Prostate gland (tissue), 2 donors: Measurements from ENCODE around the gene TAF6L.

ENCODE experiments used
- CTCF ChIP-seq, 4 experiments: fragments of 200-600 bp in 2 of 4; fragments of 450-650 bp in 2 of 4; sonication (generic) in 2 of 4; IDR thresholded peaks; 1 replicate in 3 of 4; 2 replicates in 1 of 4; pipeline ENCODE4 v1.5.1; 2016 to 2019; ENCODE audit warnings: antibody characterized with exemption in 4 of 4, mild to moderate bottlenecking in 2 of 4, moderate library complexity in 2 of 4
- POLR2A ChIP-seq: fragments of 450-650 bp; IDR thresholded peaks from one replicate; pipeline ENCODE4 v1.6.1; 2016; ENCODE audit warnings: antibody characterized with exemption, mild to moderate bottlenecking

- TF ChIP-seq POLR2A (no peak), CTCF (IDR thresholded peaks at IDR 0.05) (no peak)
These were observed 23.6 kb upstream of the TAF6L start for GRCh38 chr11:62747475-62748160.
